Trophoblast cell (in vitro differentiated cells and primary cell): ENCODE measurements around the gene VPS51.

ENCODE experiments used
- DNase-seq, 2 donors: peaks; one replicate each; pipeline ENCODE4 v3.0.0-alpha.2; 2016
- H2AFZ ChIP-seq: 2 replicates; pipeline ENCODE4 v1.6.1; 2013; ENCODE audit warnings: low read length, moderate library complexity, mild to moderate bottlenecking; ENCODE audit not compliant: insufficient read depth, poor library complexity
- H2AK5ac ChIP-seq: 2 replicates; pipeline ENCODE4 v1.6.1; 2013; ENCODE audit warnings: mild to moderate bottlenecking, low read length
- H2BK120ac ChIP-seq: 2 replicates; pipeline ENCODE4 v1.6.1; 2013; ENCODE audit warnings: low read length, mild to moderate bottlenecking, moderate library complexity; ENCODE audit not compliant: insufficient read depth, poor library complexity
- H2BK12ac ChIP-seq: 2 replicates; pipeline ENCODE4 v1.6.1; 2013; ENCODE audit warnings: mild to moderate bottlenecking, low read length, moderate library complexity
- H2BK5ac ChIP-seq: 2 replicates; pipeline ENCODE4 v1.6.1; 2013; ENCODE audit warnings: low read length, low read depth, moderate library complexity, mild to moderate bottlenecking; ENCODE audit not compliant: poor library complexity
- H3K14ac ChIP-seq: 2 replicates; pipeline ENCODE4 v1.6.1; 2013; ENCODE audit warnings: mild to moderate bottlenecking, low read length
- H3K18ac ChIP-seq: 2 replicates; pipeline ENCODE4 v1.6.1; 2013; ENCODE audit warnings: mild to moderate bottlenecking, low read length
- H3K23ac ChIP-seq: 2 replicates; pipeline ENCODE4 v1.6.1; 2013; ENCODE audit warnings: low read length
- H3K27ac ChIP-seq: 2 replicates; pipeline ENCODE4 v1.5.1; 2013; ENCODE audit warnings: low read depth, mild to moderate bottlenecking, inconsistent platforms, low read length, moderate library complexity
- H3K27me3 ChIP-seq: 2 replicates; pipeline ENCODE4 v1.6.1; 2013; ENCODE audit warnings: inconsistent platforms, mild to moderate bottlenecking, low read length, moderate library complexity; ENCODE audit not compliant: insufficient read depth
- H3K36me3 ChIP-seq, 2 experiments: 1 replicate in 1 of 2; 2 replicates in 1 of 2; pipeline ENCODE4 v1.6.1; 2013; ENCODE audit warnings: low read length in 2 of 2, mild to moderate bottlenecking in 2 of 2, moderate library complexity in 1 of 2; ENCODE audit not compliant: insufficient read depth in 2 of 2, control insufficient read depth in 1 of 2
- H3K4ac ChIP-seq: 2 replicates; pipeline ENCODE4 v1.6.1; 2013; ENCODE audit warnings: low read depth, mild to moderate bottlenecking, low read length, moderate library complexity
- H3K4me1 ChIP-seq, 2 experiments: 1 replicate in 1 of 2; 2 replicates in 1 of 2; pipeline ENCODE4 v1.6.1; 2013; ENCODE audit warnings: low read length in 2 of 2, mild to moderate bottlenecking in 2 of 2, moderate library complexity in 1 of 2; ENCODE audit not compliant: insufficient read depth in 2 of 2, control insufficient read depth in 1 of 2
- H3K4me2 ChIP-seq: 2 replicates; pipeline ENCODE4 v1.6.1; 2013; ENCODE audit warnings: inconsistent platforms, mild to moderate bottlenecking, low read length, moderate library complexity
- H3K4me3 ChIP-seq: 2 replicates; pipeline ENCODE4 v1.5.1; 2013; ENCODE audit warnings: mild to moderate bottlenecking, low read depth, low read length, inconsistent platforms
- H3K79me1 ChIP-seq: one replicate; pipeline ENCODE4 v1.6.1; 2013; ENCODE audit warnings: low read length
- H3K79me2 ChIP-seq: 2 replicates; pipeline ENCODE4 v1.6.1; 2013; ENCODE audit warnings: low read length, mild to moderate bottlenecking; ENCODE audit not compliant: control insufficient read depth, insufficient read depth, poor library complexity
- H3K9ac ChIP-seq: 2 replicates; pipeline ENCODE4 v1.6.1; 2013; ENCODE audit warnings: mild to moderate bottlenecking, low read length
- H3K9me3 ChIP-seq: 2 replicates; pipeline ENCODE4 v1.6.1; 2013; ENCODE audit warnings: low read depth, mild to moderate bottlenecking, control low read depth, inconsistent platforms, low read length; ENCODE audit not compliant: insufficient read depth
- H4K12ac ChIP-seq: 2 replicates; pipeline ENCODE4 v1.6.1; 2013; ENCODE audit warnings: low read depth, mild to moderate bottlenecking, low read length, moderate library complexity
- H4K8ac ChIP-seq: 2 replicates; pipeline ENCODE4 v1.6.1; 2013; ENCODE audit warnings: low read depth, mild to moderate bottlenecking, low read length, moderate library complexity
- H4K91ac ChIP-seq: one replicate; pipeline ENCODE4 v1.6.1; 2013; ENCODE audit warnings: low read depth, mild to moderate bottlenecking, low read length, moderate library complexity
- WGBS: extraction: QIAGEN DNeasy Blood & Tissue Kit; methylation state at CpG from one replicate; pipeline ENCODE4 v1.1.7; 2013; ENCODE audit warnings: missing lambda C conversion rate; ENCODE audit not compliant: insufficient read length, insufficient coverage; ENCODE audit errors: extremely low coverage; 5-methylcytosine and 5-hydroxymethylcytosine counted together

Gene VPS51

DNA sequence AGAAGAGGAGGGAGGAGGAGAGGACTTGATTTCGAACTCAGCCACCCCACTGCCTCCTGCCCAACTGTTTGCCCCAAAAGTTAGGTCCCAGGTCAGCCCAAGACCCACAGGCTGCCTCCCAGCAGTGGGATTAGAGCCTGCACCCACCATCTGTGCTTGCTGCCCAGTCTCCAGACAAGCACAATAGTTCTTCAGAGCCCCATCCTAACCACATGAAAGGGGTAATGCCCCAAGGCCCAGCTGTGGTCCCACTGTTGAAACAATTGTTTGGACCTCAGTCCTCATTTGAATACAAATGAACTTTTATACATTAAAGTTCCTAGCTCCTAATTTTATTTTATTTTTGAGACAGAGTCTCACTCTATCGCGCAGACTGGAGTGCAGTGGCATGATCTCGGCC, 5.4 kb upstream of the VPS51 start:
- Histone ChIP-seq H3K18ac (no peak overlapping the region), H3K27me3 (no peaks in the 10 kb centered on the region), H2AFZ (no peak overlapping the region), H3K9ac (no peak overlapping the region), H3K27ac (no peak overlapping the region), H4K8ac (no peak overlapping the region), H3K4me2 (no peak overlapping the region), H3K9me3 (no peaks in the 10 kb centered on the region), H2AK5ac (no peak overlapping the region), H2BK5ac (no peak overlapping the region), H4K91ac (no peak overlapping the region), H2BK120ac (no peak overlapping the region), H4K12ac (no peak overlapping the region), H3K4me3 (no peak overlapping the region), H2BK12ac (no peak overlapping the region), H3K36me3 (peaks cover 30 to 39% of the 10 kb centered on the region in 2 experiments), H3K4ac (no peak overlapping the region), H3K4me1 (peaks cover 0 to 1% of the 10 kb centered on the region in 2 experiments), H3K79me2 (no peaks in the 10 kb centered on the region), H3K14ac (no peak overlapping the region), H3K23ac (no peak overlapping the region), H3K79me1 (peaks cover under 1% of the 10 kb centered on the region)
- DNase-seq = no peak
- no CpG with 5 or more reads among the region's 4 CpGs for WGBS

DNA sequence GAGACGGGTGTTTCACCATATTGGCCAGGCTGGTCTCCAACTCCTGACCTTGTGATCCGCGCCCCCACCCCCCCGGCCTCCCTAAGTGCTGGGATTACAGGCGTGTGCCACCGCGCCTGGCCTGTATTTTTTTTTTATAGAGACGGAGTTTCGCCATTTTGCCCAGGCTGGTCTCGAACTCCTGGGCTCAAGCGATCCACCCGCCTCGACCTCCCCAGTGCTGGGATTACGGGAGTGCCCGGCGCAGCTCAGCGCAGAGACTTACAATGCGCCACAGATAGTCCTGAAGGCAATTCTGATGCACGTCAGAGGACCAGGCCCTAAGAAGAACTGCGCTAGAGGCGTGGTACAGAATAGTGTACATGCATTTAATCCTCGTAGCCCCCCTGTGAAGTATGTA, 587 bp upstream of the VPS51 start:
- peak overlapping the region; percentile 85 for H4K12ac ChIP-seq
- no peak overlapping the region for H2AK5ac ChIP-seq
- H3K4ac ChIP-seq = no peak overlapping the region
- H4K8ac ChIP-seq = peak overlapping the region; percentile 98
- no peak overlapping the region for H3K4me3 ChIP-seq
- no peak overlapping the region for H2BK5ac ChIP-seq
- no peak overlapping the region for H3K18ac ChIP-seq
- H3K9me3 ChIP-seq = no peaks in the 10 kb centered on the region
- H3K36me3 ChIP-seq = no peaks in the 10 kb centered on the region
- peak overlapping the region; percentile 16 for H3K14ac ChIP-seq
- WGBS = no CpG with 5 or more reads among the region's 22 CpGs
- H3K27ac ChIP-seq = no peak overlapping the region
- H3K23ac ChIP-seq = no peak overlapping the region
- H3K4me1 ChIP-seq = peaks cover 0 to 7% of the 10 kb centered on the region in 2 experiments
- H2AFZ ChIP-seq = peak overlapping the region; percentile 76
- H3K4me2 ChIP-seq = peak overlapping the region; percentile 64
- no peak overlapping the region for H2BK120ac ChIP-seq
- no peak for DNase-seq
- H3K79me2 ChIP-seq = no peaks in the 10 kb centered on the region
- H4K91ac ChIP-seq = peak overlapping the region; percentile 33
- no peak overlapping the region for H2BK12ac ChIP-seq
- H3K27me3 ChIP-seq = no peaks in the 10 kb centered on the region
- no peak overlapping the region for H3K9ac ChIP-seq
- peaks cover 7% of the 10 kb centered on the region for H3K79me1 ChIP-seq

DNA sequence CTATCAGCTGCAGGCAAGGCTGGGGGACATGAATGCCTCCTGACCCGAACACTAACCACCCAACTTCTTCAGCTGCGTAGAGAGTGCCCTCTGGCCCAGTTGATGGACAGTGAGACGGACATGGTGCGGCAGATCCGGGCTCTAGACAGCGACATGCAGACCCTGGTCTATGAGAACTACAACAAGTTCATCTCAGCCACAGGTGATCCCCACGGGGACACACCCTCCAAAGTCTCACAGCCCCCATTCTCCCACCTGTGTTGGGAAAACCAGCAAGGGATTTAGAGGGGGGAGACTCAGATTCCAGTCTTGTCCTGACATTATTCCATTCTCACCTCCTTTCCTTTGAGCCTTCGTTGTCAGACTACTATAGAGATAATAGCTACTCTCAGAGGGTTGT, 912 bp downstream of the VPS51 start:
- no peak overlapping the region for H3K14ac ChIP-seq
- H3K4ac ChIP-seq = no peak overlapping the region
- peak overlapping the region; percentile 55 for H3K4me3 ChIP-seq
- no peak overlapping the region for H2AFZ ChIP-seq
- no peak overlapping the region for H2BK12ac ChIP-seq
- no peak overlapping the region for H3K9ac ChIP-seq
- DNase-seq = no peak
- no peak overlapping the region for H4K8ac ChIP-seq
- no peak overlapping the region for H2BK120ac ChIP-seq
- no peak overlapping the region for H2AK5ac ChIP-seq
- H3K4me1 ChIP-seq = peaks cover 0 to 7% of the 10 kb centered on the region in 2 experiments
- no peaks in the 10 kb centered on the region for H3K79me2 ChIP-seq
- no peaks in the 10 kb centered on the region for H3K9me3 ChIP-seq
- no peak overlapping the region for H4K91ac ChIP-seq
- peaks cover 7% of the 10 kb centered on the region for H3K79me1 ChIP-seq
- H3K27ac ChIP-seq = no peak overlapping the region
- WGBS = no CpG with 5 or more reads among the region's 8 CpGs
- H3K4me2 ChIP-seq = peak overlapping the region; percentile 64
- no peak overlapping the region for H3K23ac ChIP-seq
- H3K36me3 ChIP-seq = no peaks in the 10 kb centered on the region
- no peak overlapping the region for H2BK5ac ChIP-seq
- H4K12ac ChIP-seq = no peak overlapping the region
- no peaks in the 10 kb centered on the region for H3K27me3 ChIP-seq
- H3K18ac ChIP-seq = no peak overlapping the region

DNA sequence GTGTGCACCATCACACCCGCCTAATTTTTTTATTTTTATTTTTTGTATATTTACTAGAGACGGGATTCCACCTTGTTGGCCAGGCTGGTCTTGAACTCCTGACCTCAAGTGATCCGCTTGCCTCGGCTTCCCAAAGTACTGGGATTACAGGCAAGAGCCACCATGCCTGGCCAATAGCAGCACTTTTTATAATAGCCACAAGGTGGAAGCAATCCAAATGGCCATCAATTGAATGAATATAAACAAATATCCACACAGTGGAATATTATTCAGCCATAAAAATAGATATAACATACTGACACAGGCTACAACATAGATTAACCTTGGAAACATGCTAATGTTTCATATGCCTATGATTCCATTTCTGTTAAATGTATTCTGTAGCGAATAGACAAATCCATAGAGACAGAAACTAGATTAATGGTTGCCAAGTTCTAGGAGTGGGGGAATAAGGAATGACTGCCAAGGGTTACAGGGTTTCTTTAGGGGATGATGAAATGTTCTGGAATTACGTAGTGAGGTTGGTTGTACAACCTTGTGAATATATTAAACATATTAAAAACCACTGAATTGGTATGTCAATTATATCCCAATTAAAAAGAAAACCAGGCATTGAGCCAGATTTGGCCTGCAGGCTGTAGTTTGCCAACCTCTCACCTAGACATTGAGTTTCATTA, 4.8 kb downstream of the VPS51 start:
- Histone ChIP-seq H2AFZ (no peak overlapping the region), H3K27me3 (no peaks in the 10 kb centered on the region), H3K4me3 (no peak overlapping the region), H3K9ac (no peak overlapping the region), H3K79me2 (no peaks in the 10 kb centered on the region), H3K23ac (no peak overlapping the region), H3K4ac (no peak overlapping the region), H4K12ac (no peak overlapping the region), H4K91ac (no peak overlapping the region), H3K9me3 (no peaks in the 10 kb centered on the region), H3K79me1 (peaks cover 4% of the 10 kb centered on the region), H2BK12ac (no peak overlapping the region), H3K27ac (no peak overlapping the region), H2BK120ac (no peak overlapping the region), H3K4me1 (peaks cover 0 to 4% of the 10 kb centered on the region in 2 experiments), H3K14ac (no peak overlapping the region), H2AK5ac (no peak overlapping the region), H3K36me3 (peaks cover 0 to 5% of the 10 kb centered on the region in 2 experiments), H4K8ac (no peak overlapping the region), H3K18ac (no peak overlapping the region), H3K4me2 (no peak overlapping the region), H2BK5ac (no peak overlapping the region)
- no peak for DNase-seq
- WGBS = no CpG with 5 or more reads among the region's 6 CpGs
